Measurements from ENCODE around the gene IAH1. TPM values are rescaled to one million over a fixed set of nuclear protein-coding genes. Genes with fewer than 3 reads are reported as not detected.
"Not testable (repeated sequence)": the region's sequence is repeated elsewhere in the genome, so short reads cannot be mapped to it uniquely, and the experiment has no call there.

IAH1 gene
- total and polyA plus RNA-seq, 2 donors (not counting 1 experiment from before 2014, with no cell fraction given) = 92.5 to 127 TPM

DNA sequence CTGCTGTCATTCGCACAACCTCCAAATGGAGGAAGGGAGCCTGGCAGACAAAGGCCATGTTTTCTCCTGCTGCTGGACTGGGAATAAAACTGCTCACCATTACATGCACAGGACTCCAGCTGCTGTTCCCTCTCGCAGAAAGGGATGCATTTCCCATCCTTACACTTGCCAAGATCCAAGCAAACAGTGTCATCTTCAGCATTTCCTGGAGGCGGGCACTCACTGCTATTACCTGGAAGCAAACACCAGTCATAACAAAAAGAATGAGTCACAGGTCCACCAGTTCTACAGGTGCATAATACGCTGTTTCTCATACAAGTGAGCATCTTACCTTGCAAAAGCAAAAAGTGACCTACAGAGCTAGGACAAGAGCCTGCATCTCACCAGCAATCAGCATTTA, 22.7 kb downstream of the IAH1 start:
- H3K9me3 ChIP-seq (ENCODE audit: control insufficient read depth, insufficient read depth, low read depth, low read length) = no peaks in the 10 kb centered on the region
- H3K79me2 ChIP-seq (ENCODE audit: control insufficient read depth, insufficient read depth, low read length) = no peaks in the 10 kb centered on the region
- H3K27me3 ChIP-seq (ENCODE audit: control insufficient read depth, insufficient read depth, low read length) = no peaks in the 10 kb centered on the region
- H3K4me1 ChIP-seq (ENCODE audit: control insufficient read depth, extremely low read depth, insufficient read depth, low read length) = no peaks in the 10 kb centered on the region
- H3K4me2 ChIP-seq (ENCODE audit: extremely low read depth, insufficient read depth, low read length) = no peak overlapping the region
- peaks cover 13% of the 10 kb centered on the region for H3K36me3 ChIP-seq (ENCODE audit: control insufficient read depth, insufficient read depth, low read length)
- no peak overlapping the region for H3K27ac ChIP-seq (ENCODE audit: insufficient read depth, low read length)
- H3K4me3 ChIP-seq (replicated peaks in 1 of 4; ENCODE audit: control extremely low read depth in 1 of 4, insufficient read depth in 1 of 4, low read depth in 3 of 4, low read length in 4 of 4) = no peak overlapping the region
- TF ChIP-seq, protein P1, sequence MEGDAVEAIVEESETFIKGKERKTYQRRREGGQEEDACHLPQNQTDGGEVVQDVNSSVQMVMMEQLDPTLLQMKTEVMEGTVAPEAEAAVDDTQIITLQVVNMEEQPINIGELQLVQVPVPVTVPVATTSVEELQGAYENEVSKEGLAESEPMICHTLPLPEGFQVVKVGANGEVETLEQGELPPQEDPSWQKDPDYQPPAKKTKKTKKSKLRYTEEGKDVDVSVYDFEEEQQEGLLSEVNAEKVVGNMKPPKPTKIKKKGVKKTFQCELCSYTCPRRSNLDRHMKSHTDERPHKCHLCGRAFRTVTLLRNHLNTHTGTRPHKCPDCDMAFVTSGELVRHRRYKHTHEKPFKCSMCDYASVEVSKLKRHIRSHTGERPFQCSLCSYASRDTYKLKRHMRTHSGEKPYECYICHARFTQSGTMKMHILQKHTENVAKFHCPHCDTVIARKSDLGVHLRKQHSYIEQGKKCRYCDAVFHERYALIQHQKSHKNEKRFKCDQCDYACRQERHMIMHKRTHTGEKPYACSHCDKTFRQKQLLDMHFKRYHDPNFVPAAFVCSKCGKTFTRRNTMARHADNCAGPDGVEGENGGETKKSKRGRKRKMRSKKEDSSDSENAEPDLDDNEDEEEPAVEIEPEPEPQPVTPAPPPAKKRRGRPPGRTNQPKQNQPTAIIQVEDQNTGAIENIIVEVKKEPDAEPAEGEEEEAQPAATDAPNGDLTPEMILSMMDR (conservative IDR thresholded peaks at IDR 0.05 in 1 of 2, IDR thresholded peaks at IDR 0.05 in 1 of 2; ENCODE audit: low read depth in 1 of 2, low read length in 2 of 2) = no peak
- no peak for TF ChIP-seq EZH2 (IDR thresholded peaks at IDR 0.05; ENCODE audit: low read length, missing control alignments)
- no peak for DNase-seq (ENCODE audit: low read depth in 2 of 2)
- no peak overlapping the region for H3K9ac ChIP-seq (ENCODE audit: insufficient read depth, low read length)
- no peaks in the 10 kb centered on the region for H4K20me1 ChIP-seq (ENCODE audit: control insufficient read depth, extremely low read depth, insufficient read depth, low read length)
- H2AFZ ChIP-seq (ENCODE audit: low read length) = no peak overlapping the region

DNA sequence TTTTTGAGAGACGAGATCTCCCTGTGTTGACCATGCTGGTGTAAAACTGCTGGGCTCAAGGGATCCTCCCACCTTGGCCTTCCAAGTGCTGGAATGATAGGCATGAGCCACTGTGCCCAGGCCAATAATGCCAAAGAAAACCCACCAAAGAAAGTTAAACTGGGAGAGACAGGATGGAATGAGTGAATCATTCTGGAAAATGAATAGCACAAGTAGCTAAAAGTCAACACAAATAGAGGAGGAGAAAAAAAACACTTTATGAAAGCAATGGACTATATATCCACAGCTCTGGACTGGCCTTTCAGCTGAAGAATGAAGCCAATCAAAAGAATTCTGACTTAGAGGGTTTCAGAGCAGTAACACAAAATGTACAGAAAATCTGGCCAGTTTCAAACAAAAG, 23.9 kb downstream of the IAH1 start:
- no peak overlapping the region for H3K27ac ChIP-seq (ENCODE audit: insufficient read depth, low read length)
- peak in 1 of 2 donors; percentile 66 for DNase-seq (ENCODE audit: low read depth in 2 of 2)

DNA sequence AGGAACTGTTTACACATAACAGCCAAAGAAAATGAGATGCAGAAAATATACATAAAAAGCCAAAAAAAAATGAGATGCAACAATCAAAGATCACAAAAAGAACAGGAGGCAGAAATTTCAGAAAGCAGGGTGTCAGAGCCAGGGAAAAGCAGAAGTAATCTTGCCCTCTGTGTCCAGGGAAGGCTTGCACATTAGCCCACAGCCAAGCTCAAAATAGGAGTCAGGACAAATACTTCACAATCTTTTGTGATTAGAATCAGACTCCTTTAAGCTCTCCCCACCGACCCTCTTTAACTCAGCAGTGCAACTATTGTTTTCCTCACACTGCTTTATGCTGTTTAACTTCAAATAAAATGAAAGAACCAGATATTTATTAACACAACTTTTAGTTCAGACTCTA, 34.6 kb downstream of the IAH1 start:
- Histone ChIP-seq H3K4me2 (ENCODE audit: extremely low read depth, insufficient read depth, low read length) (no peak overlapping the region), H3K27ac (ENCODE audit: insufficient read depth, low read length) (no peak overlapping the region), H3K9ac (ENCODE audit: insufficient read depth, low read length) (no peak overlapping the region), H3K4me3 (replicated peaks in 1 of 4; ENCODE audit: control extremely low read depth in 1 of 4, insufficient read depth in 1 of 4, low read depth in 3 of 4, low read length in 4 of 4) (no peak overlapping the region), H2AFZ (ENCODE audit: low read length) (no peak overlapping the region), H3K9me3 (ENCODE audit: control insufficient read depth, insufficient read depth, low read depth, low read length) (no peaks in the 10 kb centered on the region), H3K79me2 (ENCODE audit: control insufficient read depth, insufficient read depth, low read length) (no peaks in the 10 kb centered on the region), H3K36me3 (ENCODE audit: control insufficient read depth, insufficient read depth, low read length) (no peaks in the 10 kb centered on the region), H3K27me3 (ENCODE audit: control insufficient read depth, insufficient read depth, low read length) (no peaks in the 10 kb centered on the region), H3K4me1 (ENCODE audit: control insufficient read depth, extremely low read depth, insufficient read depth, low read length) (no peaks in the 10 kb centered on the region), H4K20me1 (ENCODE audit: control insufficient read depth, extremely low read depth, insufficient read depth, low read length) (no peaks in the 10 kb centered on the region)
- no peak for TF ChIP-seq EZH2 (IDR thresholded peaks at IDR 0.05; ENCODE audit: low read length, missing control alignments)
- TF ChIP-seq, protein P1 (conservative IDR thresholded peaks at IDR 0.05 in 1 of 2, IDR thresholded peaks at IDR 0.05 in 1 of 2; ENCODE audit: low read depth in 1 of 2, low read length in 2 of 2) = no peak
- DNase-seq (ENCODE audit: low read depth in 2 of 2) = peak in 1 of 2 donors; percentile 26

More for the DNA sequence above, 23.9 kb downstream of the IAH1 start:
- Histone ChIP-seq H3K27me3 (ENCODE audit: control insufficient read depth, insufficient read depth, low read length) (no peaks in the 10 kb centered on the region), H3K36me3 (ENCODE audit: control insufficient read depth, insufficient read depth, low read length) (peaks cover 13% of the 10 kb centered on the region), H3K4me1 (ENCODE audit: control insufficient read depth, extremely low read depth, insufficient read depth, low read length) (no peaks in the 10 kb centered on the region), H4K20me1 (ENCODE audit: control insufficient read depth, extremely low read depth, insufficient read depth, low read length) (no peaks in the 10 kb centered on the region), H3K4me2 (ENCODE audit: extremely low read depth, insufficient read depth, low read length) (no peak overlapping the region), H3K4me3 (replicated peaks in 1 of 4; ENCODE audit: control extremely low read depth in 1 of 4, insufficient read depth in 1 of 4, low read depth in 3 of 4, low read length in 4 of 4) (no peak overlapping the region), H3K9ac (ENCODE audit: insufficient read depth, low read length) (no peak overlapping the region), H3K9me3 (ENCODE audit: control insufficient read depth, insufficient read depth, low read depth, low read length) (no peaks in the 10 kb centered on the region), H2AFZ (ENCODE audit: low read length) (no peak overlapping the region), H3K79me2 (ENCODE audit: control insufficient read depth, insufficient read depth, low read length) (no peaks in the 10 kb centered on the region)
- no peak for TF ChIP-seq EZH2 (IDR thresholded peaks at IDR 0.05; ENCODE audit: low read length, missing control alignments)
- TF ChIP-seq, protein P1 (conservative IDR thresholded peaks at IDR 0.05 in 1 of 2, IDR thresholded peaks at IDR 0.05 in 1 of 2; ENCODE audit: low read depth in 1 of 2, low read length in 2 of 2) = no peak

DNA sequence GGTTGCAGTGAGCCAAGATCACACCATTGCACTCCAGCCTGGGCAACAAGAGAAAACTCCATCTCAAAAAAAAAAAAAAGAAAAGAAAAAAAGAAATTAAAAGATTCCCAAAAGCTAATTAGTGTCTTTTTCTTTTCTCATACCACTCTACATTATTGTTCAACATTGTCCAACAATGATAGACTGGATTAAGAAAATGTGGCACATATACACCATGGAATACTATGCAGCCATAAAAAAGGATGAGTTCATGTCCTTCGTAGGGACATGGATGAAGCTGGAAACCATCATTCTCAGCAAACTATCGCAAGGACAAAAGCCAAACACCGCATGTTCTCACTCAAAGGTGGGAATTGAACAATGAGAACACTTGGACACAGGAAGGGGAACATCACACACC, 39.6 kb downstream of the IAH1 start:
- not testable (repeated sequence) for H2AFZ ChIP-seq (ENCODE audit: low read length); H3K9ac ChIP-seq (ENCODE audit: insufficient read depth, low read length); H3K4me1 ChIP-seq (ENCODE audit: control insufficient read depth, extremely low read depth, insufficient read depth, low read length); H3K79me2 ChIP-seq (ENCODE audit: control insufficient read depth, insufficient read depth, low read length); H4K20me1 ChIP-seq (ENCODE audit: control insufficient read depth, extremely low read depth, insufficient read depth, low read length); H3K9me3 ChIP-seq (ENCODE audit: control insufficient read depth, insufficient read depth, low read depth, low read length); H3K27me3 ChIP-seq (ENCODE audit: control insufficient read depth, insufficient read depth, low read length); H3K36me3 ChIP-seq (ENCODE audit: control insufficient read depth, insufficient read depth, low read length); H3K27ac ChIP-seq (ENCODE audit: insufficient read depth, low read length); H3K4me3 ChIP-seq (replicated peaks in 1 of 4; ENCODE audit: control extremely low read depth in 1 of 4, insufficient read depth in 1 of 4, low read depth in 3 of 4, low read length in 4 of 4); H3K4me2 ChIP-seq (ENCODE audit: extremely low read depth, insufficient read depth, low read length); DNase-seq (ENCODE audit: low read depth in 2 of 2)
